ENCODE data around the gene SH3BGR.

SH3BGR gene

GRCh38 chr21:39471598-39471997, 19.8 kb downstream of the SH3BGR start:
- Mint-ChIP-seq H3K27me3 (no peaks in the 10 kb centered on the region), H3K4me1 (no peaks in the 10 kb centered on the region), H3K9me3 (no peaks in the 10 kb centered on the region), H3K36me3 (ENCODE audit: insufficient read depth) (no peaks in the 10 kb centered on the region), H3K27ac (ENCODE audit: low read depth) (no peak overlapping the region), H3K4me3 (no peak overlapping the region)
- DNase-seq (ENCODE audit: low spot score in 2 of 2) (no peak), ATAC-seq (replicated peaks; ENCODE audit: extremely low read depth, poor library complexity, severe bottlenecking) (no peak)

GRCh38 chr21:39472786-39473185, 21.0 kb downstream of the SH3BGR start:
- H3K27me3 Mint-ChIP-seq, result no peaks in the 10 kb centered on the region
- DNase-seq (ENCODE audit: low spot score in 2 of 2), result no peak
- no peak for ATAC-seq (replicated peaks; ENCODE audit: extremely low read depth, poor library complexity, severe bottlenecking)
- no peak overlapping the region for H3K4me3 Mint-ChIP-seq
- no peaks in the 10 kb centered on the region for H3K9me3 Mint-ChIP-seq
- H3K36me3 Mint-ChIP-seq (ENCODE audit: insufficient read depth), result no peaks in the 10 kb centered on the region
- no peaks in the 10 kb centered on the region for H3K4me1 Mint-ChIP-seq
- H3K27ac Mint-ChIP-seq (ENCODE audit: low read depth), result no peak overlapping the region

GRCh38 chr21:39474611-39475010, 22.8 kb downstream of the SH3BGR start:
- Mint-ChIP-seq H3K36me3 (ENCODE audit: insufficient read depth) (no peaks in the 10 kb centered on the region), H3K9me3 (no peaks in the 10 kb centered on the region), H3K4me1 (no peaks in the 10 kb centered on the region), H3K27ac (ENCODE audit: low read depth) (no peak overlapping the region), H3K27me3 (no peaks in the 10 kb centered on the region), H3K4me3 (no peak overlapping the region)
- DNase-seq (ENCODE audit: low spot score in 2 of 2) (no peak), ATAC-seq (replicated peaks; ENCODE audit: extremely low read depth, poor library complexity, severe bottlenecking) (no peak)

GRCh38 chr21:39479164-39479813, 27.5 kb downstream of the SH3BGR start:
- Mint-ChIP-seq H3K27me3 (peaks cover 13% of the 10 kb centered on the region), H3K9me3 (no peaks in the 10 kb centered on the region), H3K27ac (ENCODE audit: low read depth) (no peak overlapping the region), H3K36me3 (ENCODE audit: insufficient read depth) (no peaks in the 10 kb centered on the region), H3K4me1 (no peaks in the 10 kb centered on the region), H3K4me3 (no peak overlapping the region)
- ATAC-seq (replicated peaks; ENCODE audit: extremely low read depth, poor library complexity, severe bottlenecking) (no peak), DNase-seq (ENCODE audit: low spot score in 2 of 2) (no peak)

- Mint-ChIP-seq H3K27me3 (peaks cover 13% of the 10 kb centered on the region), H3K36me3 (ENCODE audit: insufficient read depth) (no peaks in the 10 kb centered on the region), H3K27ac (ENCODE audit: low read depth) (no peak overlapping the region), H3K4me1 (no peaks in the 10 kb centered on the region), H3K9me3 (no peaks in the 10 kb centered on the region), H3K4me3 (no peak overlapping the region)
- ATAC-seq (replicated peaks; ENCODE audit: extremely low read depth, poor library complexity, severe bottlenecking) (no peak), DNase-seq (ENCODE audit: low spot score in 2 of 2) (no peak)
These were observed 28.0 kb downstream of the SH3BGR start for GRCh38 chr21:39479814-39480182.

- ATAC-seq (replicated peaks; ENCODE audit: extremely low read depth, poor library complexity, severe bottlenecking) (no peak), DNase-seq (ENCODE audit: low spot score in 2 of 2) (no peak)
- Mint-ChIP-seq H3K27me3 (peaks cover 13% of the 10 kb centered on the region), H3K4me3 (no peak overlapping the region), H3K27ac (ENCODE audit: low read depth) (no peak overlapping the region), H3K9me3 (no peaks in the 10 kb centered on the region), H3K36me3 (ENCODE audit: insufficient read depth) (no peaks in the 10 kb centered on the region), H3K4me1 (no peaks in the 10 kb centered on the region)
These were observed 28.5 kb downstream of the SH3BGR start for GRCh38 chr21:39480271-39480670.

GRCh38 chr21:39481886-39482285, 30.1 kb downstream of the SH3BGR start:
- ATAC-seq (replicated peaks; ENCODE audit: extremely low read depth, poor library complexity, severe bottlenecking) (no peak), DNase-seq (ENCODE audit: low spot score in 2 of 2) (no peak)
- Mint-ChIP-seq H3K4me3 (no peak overlapping the region), H3K36me3 (ENCODE audit: insufficient read depth) (no peaks in the 10 kb centered on the region), H3K27me3 (peaks cover 13% of the 10 kb centered on the region), H3K4me1 (no peaks in the 10 kb centered on the region), H3K27ac (ENCODE audit: low read depth) (no peak overlapping the region), H3K9me3 (no peaks in the 10 kb centered on the region)

- Mint-ChIP-seq H3K9me3 (no peaks in the 10 kb centered on the region), H3K27ac (ENCODE audit: low read depth) (no peak overlapping the region), H3K36me3 (ENCODE audit: insufficient read depth) (no peaks in the 10 kb centered on the region), H3K4me1 (no peaks in the 10 kb centered on the region), H3K27me3 (peaks cover 13% of the 10 kb centered on the region), H3K4me3 (no peak overlapping the region)
- DNase-seq (ENCODE audit: low spot score in 2 of 2) (no peak), ATAC-seq (replicated peaks; ENCODE audit: extremely low read depth, poor library complexity, severe bottlenecking) (no peak)
These were observed 32.1 kb downstream of the SH3BGR start for GRCh38 chr21:39483917-39484316.

GRCh38 chr21:39484711-39485276, 33.0 kb downstream of the SH3BGR start:
- Mint-ChIP-seq H3K4me1 (no peaks in the 10 kb centered on the region), H3K4me3 (no peak overlapping the region), H3K27ac (ENCODE audit: low read depth) (no peak overlapping the region), H3K27me3 (peaks cover 13% of the 10 kb centered on the region), H3K36me3 (ENCODE audit: insufficient read depth) (no peaks in the 10 kb centered on the region), H3K9me3 (no peaks in the 10 kb centered on the region)
- no peak for ATAC-seq (replicated peaks; ENCODE audit: extremely low read depth, poor library complexity, severe bottlenecking)
- no peak for DNase-seq (ENCODE audit: low spot score in 2 of 2)

GRCh38 chr21:39489380-39489924, 37.7 kb downstream of the SH3BGR start:
- no peaks in the 10 kb centered on the region for H3K36me3 Mint-ChIP-seq (ENCODE audit: insufficient read depth)
- H3K9me3 Mint-ChIP-seq, result no peaks in the 10 kb centered on the region
- H3K27ac Mint-ChIP-seq (ENCODE audit: low read depth), result no peak overlapping the region
- no peak for DNase-seq (ENCODE audit: low spot score in 2 of 2)
- ATAC-seq (replicated peaks; ENCODE audit: extremely low read depth, poor library complexity, severe bottlenecking), result no peak
- no peak overlapping the region for H3K4me3 Mint-ChIP-seq
- H3K27me3 Mint-ChIP-seq, result no peaks in the 10 kb centered on the region
- H3K4me1 Mint-ChIP-seq, result no peaks in the 10 kb centered on the region

GRCh38 chr21:39499156-39499555, 47.4 kb downstream of the SH3BGR start:
- H3K9me3 Mint-ChIP-seq, result no peaks in the 10 kb centered on the region
- no peaks in the 10 kb centered on the region for H3K27me3 Mint-ChIP-seq
- no peak for DNase-seq (ENCODE audit: low spot score in 2 of 2)
- H3K4me1 Mint-ChIP-seq, result no peaks in the 10 kb centered on the region
- H3K4me3 Mint-ChIP-seq, result no peak overlapping the region
- no peak for ATAC-seq (replicated peaks; ENCODE audit: extremely low read depth, poor library complexity, severe bottlenecking)
- no peak overlapping the region for H3K27ac Mint-ChIP-seq (ENCODE audit: low read depth)
- no peaks in the 10 kb centered on the region for H3K36me3 Mint-ChIP-seq (ENCODE audit: insufficient read depth)

GRCh38 chr21:39502631-39503030, 50.9 kb downstream of the SH3BGR start:
- H3K4me3 Mint-ChIP-seq, result no peak overlapping the region
- no peaks in the 10 kb centered on the region for H3K9me3 Mint-ChIP-seq
- H3K27ac Mint-ChIP-seq (ENCODE audit: low read depth), result no peak overlapping the region
- ATAC-seq (replicated peaks; ENCODE audit: extremely low read depth, poor library complexity, severe bottlenecking) (no peak), DNase-seq (ENCODE audit: low spot score in 2 of 2) (no peak)
- no peaks in the 10 kb centered on the region for H3K27me3 Mint-ChIP-seq
- H3K4me1 Mint-ChIP-seq, result no peaks in the 10 kb centered on the region
- H3K36me3 Mint-ChIP-seq (ENCODE audit: insufficient read depth), result no peaks in the 10 kb centered on the region

- ATAC-seq (replicated peaks; ENCODE audit: extremely low read depth, poor library complexity, severe bottlenecking), result no peak
- Mint-ChIP-seq H3K27me3 (no peaks in the 10 kb centered on the region), H3K4me3 (no peak overlapping the region), H3K36me3 (ENCODE audit: insufficient read depth) (no peaks in the 10 kb centered on the region), H3K4me1 (no peaks in the 10 kb centered on the region), H3K27ac (ENCODE audit: low read depth) (no peak overlapping the region), H3K9me3 (no peaks in the 10 kb centered on the region)
- no peak for DNase-seq (ENCODE audit: low spot score in 2 of 2)
These were observed 51.5 kb downstream of the SH3BGR start for GRCh38 chr21:39503123-39503762.

Data from central memory CD8-positive, alpha-beta T cell (primary cell).